Measurements from ENCODE around the gene ZNFX1. TPM values are rescaled to one million over a fixed set of nuclear protein-coding genes. Genes with fewer than 3 reads are reported as not detected.
A peak's percentile ranks its signal among the peaks of the same experiment; 100 is the strongest.
"Not testable (repeated sequence)": the region's sequence is repeated elsewhere in the genome, so short reads cannot be mapped to it uniquely, and the experiment has no call there.

The ZNFX1 gene
- polyA plus RNA-seq, 5 donors = 13.3 to 16.4 (median 15.5) TPM

DNA sequence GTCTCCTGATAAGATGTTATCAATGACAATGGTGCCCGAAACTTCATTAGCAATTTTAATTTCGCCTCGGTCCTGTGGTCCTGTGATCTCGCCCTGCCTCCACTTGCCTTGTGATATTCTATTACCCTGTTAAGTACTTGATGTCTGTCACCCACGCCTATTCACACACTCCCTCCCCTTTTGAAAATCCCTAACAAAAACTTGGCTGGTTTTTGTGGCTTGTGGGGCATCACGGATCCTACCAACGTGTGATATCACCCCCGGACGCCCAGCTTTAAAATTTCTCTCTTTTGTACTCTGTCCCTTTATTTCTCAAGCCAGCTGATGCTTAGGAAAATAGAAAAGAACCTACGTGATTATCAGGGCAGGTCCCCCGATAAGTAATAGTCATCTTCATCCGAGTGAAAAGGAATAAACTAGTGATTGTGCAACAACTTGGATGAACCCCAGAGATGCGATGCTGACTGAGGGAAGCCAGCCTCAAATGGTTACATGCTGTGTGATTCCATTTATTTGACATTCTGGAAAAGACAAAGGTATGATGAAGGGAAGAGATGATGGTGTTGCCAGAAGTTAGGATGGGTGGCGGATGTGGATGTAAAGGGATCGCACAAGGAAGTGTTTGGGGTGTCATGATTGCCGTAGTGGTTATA is 16.3 kb upstream of the ZNFX1 start:
- not testable (repeated sequence) for DNase-seq

DNA sequence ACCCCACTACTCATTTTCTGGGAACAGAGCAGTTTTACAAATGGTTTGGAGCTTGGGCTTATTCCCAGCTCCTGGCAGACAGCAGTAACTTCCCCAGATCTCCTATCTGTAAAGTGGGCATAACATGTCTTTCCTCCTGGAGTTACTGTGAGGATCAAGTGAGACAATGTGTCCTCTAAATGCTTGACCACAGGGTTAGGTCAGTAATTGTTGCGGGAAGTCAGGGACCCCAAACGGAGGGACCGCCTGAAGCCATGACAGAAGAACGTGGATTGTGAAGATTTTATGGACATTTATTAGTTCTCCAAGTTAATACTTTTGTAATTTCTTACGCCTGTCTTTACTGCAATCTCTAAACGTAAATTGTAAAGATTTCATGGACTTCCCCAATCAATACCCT is 15.3 kb upstream of the ZNFX1 start:
- DNase-seq = no peak

DNA sequence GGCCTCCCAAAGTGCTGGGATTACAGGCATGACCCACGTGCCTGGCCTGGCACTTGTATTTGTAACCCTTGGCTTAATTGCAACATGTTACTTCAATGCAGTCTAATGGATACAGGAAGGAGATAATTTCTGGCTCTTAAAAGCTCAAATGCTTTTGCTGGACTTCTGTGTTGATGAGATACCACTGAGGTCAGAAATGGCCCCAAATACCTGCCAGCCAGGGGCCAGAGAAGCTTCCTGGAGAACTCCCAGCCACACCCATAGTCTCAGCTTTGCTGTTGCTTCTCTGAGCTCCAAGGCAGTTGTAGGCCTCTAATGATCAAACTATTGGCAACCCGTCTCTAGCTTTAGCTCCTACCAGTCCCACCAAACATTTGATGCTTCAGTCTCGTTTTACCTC is 14.2 kb upstream of the ZNFX1 start:
- DNase-seq = no peak

DNA sequence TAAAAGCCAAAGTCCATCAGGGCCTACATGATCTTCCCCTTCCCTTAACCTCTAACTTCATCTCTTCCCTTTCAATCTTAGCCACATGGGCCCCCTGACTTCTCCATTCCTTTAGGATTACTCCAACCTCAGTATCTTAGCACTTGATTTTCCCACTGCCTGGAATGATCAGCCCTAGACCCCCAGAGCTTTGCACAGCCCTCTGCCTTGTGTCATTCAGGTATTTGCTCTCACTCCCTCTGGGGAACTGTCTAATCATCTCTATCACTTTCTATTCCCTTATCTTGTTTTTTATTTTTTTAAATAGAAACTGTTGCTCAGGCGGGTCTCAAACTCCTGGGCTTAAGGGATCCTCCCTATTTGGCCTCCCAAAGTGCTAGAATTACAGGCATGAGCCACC is 13.3 kb upstream of the ZNFX1 start:
- DNase-seq = no peak

DNA sequence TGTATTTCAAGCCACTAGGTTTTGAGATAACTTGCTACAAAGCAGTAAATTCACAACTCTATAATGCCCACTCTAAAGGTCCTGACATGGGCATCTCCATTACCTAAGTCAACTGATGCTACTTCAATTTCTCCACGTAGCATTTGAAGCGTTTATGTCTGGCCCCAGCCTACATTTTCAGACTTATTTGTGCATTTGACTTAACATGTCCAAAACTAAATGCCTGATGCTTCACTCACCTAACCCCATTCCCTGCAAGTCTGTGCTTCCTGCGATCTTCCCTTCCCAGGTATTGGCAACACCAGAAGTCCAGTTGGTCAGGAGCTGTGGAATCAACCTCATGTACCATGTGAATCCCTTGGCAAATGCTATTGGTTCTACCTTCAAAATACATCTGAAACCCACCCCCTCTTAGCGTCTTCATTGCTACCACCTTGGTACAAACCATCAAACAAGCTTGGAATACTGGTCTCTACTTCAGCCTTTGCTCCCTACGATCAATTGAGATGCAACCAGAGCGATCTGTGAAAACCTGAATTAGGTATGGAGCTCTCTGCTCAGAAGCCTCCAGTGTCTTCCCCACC is 12.8 kb upstream of the ZNFX1 start:
- no peak for DNase-seq

DNA sequence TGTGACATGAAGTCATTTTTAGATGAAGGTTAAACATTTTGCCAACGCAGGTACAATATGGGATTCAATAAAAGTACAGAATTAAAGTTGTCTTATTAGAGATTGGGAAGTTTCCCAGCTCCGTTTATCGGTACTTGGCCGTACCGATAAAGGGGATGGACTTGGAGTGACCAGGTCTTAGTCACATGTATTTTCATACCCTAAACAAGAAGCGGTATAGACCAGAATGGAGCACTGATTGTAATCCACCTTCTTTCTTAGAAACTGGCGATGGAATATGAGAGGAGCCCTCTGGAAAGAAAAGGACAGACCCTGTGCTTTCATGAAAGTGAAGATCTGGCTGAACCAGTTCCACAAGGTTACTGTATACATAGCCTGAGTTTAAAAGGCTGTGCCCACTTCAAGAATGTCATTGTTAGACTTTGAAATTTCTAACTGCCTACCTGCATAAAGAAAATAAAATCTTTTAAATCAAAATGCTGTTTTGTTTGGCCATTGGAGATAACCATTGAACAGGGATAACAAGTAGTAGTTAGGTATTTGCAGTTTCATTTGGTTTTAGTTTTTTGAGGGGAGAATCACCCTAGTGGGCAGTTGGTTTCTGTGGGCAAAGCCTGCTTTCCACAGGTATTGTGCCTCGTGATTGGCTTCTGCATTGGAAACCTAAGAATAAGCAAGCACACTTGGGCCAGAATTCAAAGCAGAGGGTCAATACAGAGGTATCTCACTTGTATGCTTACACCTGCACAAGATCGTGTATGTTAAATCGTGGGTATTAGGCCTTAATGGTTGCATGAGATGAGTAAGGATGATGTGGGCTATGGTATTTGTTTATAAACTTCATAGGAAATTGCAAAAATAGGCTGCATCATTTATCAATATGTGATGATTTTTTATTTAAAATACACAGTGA is 11.2 kb upstream of the ZNFX1 start:
- peak; percentile 55 to 57 for DNase-seq

DNA sequence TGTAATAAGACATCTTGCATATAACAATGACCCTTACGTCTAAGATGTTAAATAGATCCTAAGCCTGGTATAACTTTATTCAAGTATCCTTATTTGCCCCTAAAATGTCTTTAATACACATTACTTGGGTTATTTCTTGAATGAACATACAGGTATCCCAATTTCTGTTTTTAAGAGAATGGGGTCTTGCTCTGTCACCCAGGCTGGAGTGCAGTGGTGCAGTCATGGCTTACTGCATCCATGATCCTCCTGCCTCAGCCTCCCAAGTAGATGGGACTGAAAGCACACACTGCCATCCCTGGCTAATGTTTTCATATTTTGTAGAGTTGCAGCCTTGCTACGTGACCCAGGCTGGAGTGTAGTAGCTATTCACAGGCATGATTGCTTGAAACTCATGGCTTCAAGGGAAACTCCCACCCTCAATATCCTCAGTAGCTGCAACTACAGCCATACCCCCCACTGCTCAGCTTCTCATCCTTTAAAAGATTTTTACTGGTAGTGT is 10.4 kb upstream of the ZNFX1 start:
- no peak for DNase-seq

DNA sequence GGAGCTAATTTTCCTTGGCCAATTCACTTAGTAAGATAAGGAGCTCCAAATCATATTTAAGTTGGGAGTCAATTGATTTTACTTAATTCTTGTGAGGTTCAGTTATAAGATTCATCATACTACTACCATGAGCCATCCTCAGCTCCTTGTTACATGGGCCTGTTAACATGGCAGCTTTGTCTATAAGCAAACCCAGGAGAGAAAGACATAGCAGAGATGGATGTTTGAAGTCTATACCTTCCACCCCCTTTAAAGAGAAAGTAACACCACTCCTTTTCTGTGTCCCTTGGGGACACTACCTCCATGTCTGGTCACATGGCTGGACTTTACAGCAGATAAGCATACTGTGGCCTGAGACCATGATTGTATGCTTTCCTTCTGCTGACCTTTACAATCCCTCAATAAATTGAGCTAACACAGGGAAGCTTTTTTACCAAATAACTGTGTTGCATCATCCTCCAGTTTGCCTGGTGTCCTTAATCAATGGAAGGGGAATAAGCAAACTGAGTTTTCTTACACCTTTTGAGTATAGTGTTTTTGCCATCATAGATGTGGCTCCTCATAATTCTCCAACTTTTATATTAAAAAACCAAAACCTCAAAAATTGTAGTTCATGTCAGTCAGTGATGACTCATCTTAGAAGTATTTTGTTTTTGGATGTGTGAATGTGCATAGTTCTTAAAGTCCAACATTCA is 9.8 kb upstream of the ZNFX1 start:
- DNase-seq = no peak

DNA sequence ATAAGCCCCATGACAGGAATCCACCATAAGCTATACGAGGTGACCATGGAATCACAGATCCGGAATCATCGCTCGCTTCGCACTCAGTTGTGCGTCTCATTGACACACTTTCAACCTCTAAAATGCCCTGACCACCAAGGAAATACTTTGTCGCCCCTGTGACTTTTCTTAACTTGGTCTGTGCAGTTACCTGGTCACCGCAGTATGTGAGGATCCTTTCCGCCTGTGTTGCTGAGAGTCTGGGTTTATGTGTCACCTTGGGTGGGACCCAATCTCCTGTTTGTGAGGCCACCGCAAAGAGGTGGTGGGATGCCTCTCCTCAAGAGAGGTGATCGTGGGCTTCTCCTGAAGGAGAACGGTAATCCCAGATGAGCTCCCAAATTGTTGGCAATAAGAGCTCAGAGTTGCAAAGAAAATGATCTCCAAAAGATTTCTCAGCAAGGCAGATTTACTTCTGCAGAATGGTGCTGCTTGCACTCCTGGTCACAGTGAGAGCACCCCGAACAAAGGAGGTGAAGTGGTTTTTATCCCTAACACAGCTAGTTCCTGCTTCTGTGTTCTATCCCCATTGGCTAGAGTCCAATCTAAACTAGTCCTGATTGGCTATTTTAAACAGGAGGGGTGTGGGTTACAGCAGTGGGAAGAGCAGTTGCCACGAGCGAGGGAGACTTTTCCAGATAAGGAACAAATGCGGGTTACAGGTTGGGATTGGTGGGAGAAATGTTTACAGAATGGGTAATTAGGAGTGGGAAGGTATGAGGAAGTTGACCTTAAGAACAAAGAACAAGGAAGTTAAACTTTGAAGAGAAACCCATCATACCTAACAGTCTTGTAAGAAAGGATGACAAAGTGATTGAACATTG is 9.1 kb upstream of the ZNFX1 start:
- DNase-seq = no peak

DNA sequence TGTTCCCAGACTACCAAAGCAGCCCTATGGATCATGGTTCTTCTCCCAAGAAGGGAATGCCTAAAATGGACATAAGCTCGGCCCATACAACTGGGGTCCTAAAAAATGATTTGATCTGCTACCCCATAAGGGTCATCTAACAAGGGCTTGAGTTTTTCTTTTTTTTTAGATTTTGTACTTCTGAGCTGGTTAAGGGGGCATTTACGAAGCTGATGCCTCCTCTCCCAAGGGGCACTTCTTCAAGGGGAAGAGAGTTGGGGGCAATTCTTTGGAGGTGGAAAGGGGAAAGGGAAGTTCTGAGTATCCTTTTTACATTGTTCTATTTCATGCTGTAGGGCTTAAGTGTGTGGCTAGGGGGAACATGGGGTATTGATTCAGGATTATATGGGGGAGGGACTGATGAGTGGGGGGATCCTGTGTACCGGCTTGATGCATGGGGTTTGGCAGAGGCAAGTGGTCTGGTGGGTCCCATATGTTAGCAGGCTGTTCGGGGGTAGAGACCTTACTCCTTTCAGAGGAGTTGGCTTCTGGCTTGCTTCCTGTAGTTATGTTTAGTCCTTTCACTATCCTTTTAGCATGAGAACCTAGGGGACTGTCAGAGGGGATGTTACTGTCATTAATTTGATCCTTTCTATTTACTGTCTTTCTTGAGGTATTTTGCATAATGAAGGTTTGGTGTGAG is 8.1 kb upstream of the ZNFX1 start:
- DNase-seq = no peak

DNA sequence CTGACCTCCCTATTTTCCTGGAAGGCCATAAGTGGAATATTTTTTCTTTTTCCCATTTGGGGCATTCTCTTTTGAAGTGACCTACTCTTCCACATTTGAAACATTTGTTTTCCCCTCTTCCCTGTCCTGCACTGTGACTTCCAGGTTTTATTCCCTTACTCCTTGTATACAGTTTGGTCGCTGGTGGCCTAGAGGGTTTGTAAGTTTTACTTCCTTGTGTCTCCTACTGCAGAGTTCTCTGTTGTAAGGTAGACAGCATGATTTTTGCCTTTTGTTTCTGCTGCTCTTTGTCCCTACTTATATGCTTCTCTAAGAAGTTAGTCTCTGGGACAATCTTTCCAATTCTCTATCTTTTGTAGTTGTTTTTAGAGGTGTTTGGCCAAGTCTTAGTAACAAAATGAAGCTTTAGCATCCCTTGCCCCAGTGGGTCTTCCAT is 7.4 kb upstream of the ZNFX1 start:
- no peak for DNase-seq

DNA sequence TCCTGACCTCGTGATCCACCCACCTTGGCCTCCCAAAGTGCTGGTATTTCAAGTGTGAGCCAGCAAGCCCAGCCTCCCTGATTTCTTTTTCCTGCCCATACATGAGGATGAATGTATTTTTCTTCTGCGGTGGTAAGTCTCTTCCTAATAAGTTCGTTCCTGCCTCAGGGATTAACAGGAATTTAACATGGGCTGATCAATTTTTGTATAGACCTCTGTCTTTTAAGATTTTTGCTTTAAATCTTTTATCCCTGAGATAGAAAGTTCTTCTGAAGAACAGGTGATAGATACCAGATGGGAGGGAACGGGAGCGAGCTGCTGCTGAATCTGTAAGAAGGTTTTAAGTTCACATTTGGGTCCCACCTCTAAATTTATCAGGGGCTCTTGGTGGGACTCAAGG is 7.0 kb upstream of the ZNFX1 start:
- DNase-seq = no peak

DNA sequence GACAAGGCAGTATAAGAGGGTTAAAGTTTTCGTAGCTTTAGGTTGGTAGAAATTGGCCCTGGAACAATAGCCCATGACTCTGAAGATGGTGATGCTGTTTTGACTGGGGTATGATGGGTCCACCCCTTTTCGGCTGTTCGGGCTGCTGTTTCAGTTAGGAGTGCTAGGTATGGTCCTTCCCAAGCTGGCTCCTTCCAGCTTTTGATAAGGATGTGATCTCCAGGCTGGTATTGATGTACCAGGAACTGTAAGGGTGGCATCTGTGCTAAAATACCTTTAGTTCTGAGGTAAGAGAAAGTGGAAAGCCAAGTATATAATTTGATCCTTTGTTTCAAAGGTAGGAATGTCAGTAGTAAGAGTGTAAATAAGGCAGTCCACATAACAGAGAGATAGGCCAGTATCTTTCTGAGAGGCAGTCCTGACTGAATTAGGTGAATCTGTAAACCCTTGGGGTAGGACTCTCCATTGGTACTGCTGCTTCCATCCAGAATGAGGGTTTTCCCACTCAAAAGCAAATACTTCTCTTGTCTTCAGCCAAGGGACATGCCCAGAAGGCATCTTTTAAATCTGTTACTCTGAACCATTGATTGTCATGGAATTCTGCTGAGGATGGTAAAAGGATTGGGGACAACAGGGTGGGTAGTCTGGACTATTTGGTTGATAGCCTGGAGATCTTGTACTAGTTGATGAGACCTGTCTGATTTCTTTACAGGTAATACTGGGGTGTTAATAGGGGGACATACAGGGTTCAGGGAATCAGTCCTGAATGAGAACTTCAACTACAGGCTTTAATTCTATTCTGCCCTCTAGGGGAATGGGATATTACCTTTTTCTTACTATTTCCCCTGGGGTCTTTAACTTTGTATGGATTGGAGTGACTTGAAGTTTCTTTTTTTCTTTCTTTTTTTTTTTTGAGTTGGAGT is 6.1 kb upstream of the ZNFX1 start:
- no peak for DNase-seq

DNA sequence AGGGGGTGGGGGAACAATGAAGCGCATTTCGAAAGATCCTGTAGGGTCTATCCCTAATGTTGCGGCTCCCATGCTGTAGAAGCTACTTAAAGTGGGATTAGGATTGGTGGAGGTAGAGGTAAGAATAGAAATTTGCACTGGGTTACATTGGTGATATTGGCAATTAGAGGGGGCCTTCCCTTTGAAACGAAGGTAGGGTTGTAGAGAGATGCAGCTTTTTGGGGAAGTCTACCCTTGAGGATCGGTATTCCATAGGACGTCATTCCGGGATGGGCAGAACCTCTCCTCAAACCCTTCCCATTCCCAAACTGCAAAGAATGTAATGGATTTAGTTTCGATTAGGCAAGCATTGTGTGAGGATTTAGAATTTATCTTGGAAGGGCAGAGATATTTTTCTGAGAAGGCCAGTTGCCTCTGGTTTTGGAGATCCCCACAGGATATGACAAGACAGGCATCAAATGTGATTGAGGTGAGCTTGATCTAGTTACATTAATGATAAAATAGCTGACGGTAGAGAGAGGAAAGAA is 5.4 kb upstream of the ZNFX1 start:
- DNase-seq = no peak

DNA sequence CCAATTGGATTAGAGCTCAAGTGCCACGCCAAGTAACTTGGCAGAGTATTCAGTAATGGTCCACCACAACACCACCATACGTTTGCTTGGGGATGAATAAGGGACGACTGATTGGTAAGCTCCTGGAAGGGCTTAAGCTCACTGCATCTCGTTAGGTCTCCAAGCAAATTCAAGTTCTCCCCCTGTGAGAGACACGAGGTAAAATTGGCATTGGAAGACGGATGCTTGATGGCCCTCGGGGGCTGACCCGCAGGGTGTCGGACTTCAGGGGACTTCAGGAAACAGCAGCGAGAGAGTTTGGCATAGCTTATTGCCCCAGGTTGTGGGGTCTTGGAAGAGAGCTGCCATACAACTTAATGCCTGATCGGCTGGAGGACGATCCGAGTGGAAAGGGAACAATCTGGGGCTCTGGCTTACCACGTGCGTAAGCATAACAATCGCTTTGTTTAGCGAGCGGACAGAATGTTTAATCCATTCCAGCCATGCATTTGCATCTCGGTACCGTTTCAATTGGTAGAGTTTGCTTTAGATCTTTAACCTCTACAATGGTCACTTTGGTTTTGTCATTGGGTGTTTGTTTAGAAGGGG is 4.8 kb upstream of the ZNFX1 start:
- DNase-seq = no peak

DNA sequence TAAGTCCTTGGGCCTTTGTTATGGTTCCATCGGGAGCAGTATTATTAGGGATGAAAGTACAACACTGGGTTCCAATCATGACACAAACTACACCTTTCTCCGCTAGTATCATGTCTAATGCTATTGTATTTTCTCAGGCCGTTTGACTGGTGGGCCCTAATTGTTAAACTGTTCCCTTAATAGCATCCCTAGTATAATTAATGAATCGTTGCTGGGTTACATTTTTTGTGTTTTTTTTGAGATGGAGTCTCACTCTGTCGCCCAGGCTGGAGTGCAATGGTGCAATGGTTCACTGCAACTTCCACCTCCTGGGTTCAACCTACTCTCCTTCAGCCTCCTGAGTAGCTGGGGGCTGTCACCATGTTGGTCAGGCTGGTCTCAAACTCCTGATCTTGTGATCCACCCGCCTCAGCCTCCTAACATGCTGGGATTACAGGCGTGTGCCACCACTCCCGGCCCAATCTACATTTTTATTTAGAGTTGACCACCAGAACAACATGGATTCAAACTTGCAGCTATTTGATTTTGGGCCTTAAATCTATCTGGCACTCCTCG is 4.1 kb upstream of the ZNFX1 start:
- DNase-seq = no peak

DNA sequence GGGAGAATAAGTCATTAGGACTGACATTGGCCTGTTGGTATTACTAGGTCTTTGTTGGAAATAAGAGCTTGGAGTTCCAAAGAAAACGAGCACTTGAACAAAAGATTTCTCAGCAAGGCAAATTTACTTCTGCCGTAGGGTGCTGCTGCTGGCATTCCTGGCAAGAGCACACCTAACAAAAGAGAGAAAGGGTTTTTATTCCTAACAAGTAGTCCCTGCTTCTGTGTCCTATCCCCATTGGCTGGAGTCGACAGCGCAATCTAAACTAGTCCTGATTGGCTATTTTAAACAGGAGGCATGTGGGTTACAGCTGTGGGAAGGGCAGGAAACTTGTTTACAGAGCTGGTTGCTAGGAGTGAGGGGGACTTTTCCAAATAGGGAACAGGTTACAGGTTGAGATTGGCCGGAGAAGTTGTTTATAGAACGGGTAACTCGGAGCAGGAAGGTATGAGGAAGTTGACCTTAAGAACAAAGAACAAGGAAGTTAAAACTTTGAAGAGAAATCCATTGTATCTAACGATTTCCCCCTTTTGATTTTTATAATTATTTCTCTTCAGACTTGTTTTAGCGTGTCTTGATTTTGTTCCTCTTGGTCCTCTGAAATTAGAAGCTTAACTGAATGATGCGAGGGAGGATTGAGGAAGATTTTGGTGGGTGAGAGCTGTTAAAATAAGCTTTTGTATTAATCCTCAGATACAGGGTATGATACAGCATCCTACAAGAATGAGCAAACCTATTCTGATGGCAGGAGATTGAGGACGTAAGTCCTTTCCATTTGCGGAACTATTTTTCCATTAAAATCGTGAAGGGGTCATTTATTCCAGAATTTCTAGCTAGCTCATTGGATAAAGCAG is 3.4 kb upstream of the ZNFX1 start:
- DNase-seq = no peak

Measured in right lung (tissue), 5 donors.